HEK293 (cell line): ENCODE measurements around the gene TUBB4A.

ENCODE experiments used
- IKZF3 ChIP-seq: fragments of 450-650 bp; IDR thresholded peaks from 2 replicates; pipeline ENCODE4 v1.5.0; 2018; ENCODE audit warnings: missing biosample characterization, mild to moderate bottlenecking, missing genetic modification characterization, moderate library complexity
- MYNN ChIP-seq: fragments of 450-650 bp; formaldehyde crosslinking; IDR thresholded peaks from 2 replicates; pipeline ENCODE4 v1.5.1; 2016; ENCODE audit warnings: missing biosample characterization, missing genetic modification characterization, borderline replicate concordance
- PBX3 ChIP-seq: sonication (generic); formaldehyde crosslinking; IDR thresholded peaks from 2 replicates; pipeline ENCODE4 v1.8.1; 2022; ENCODE audit warnings: mild to moderate bottlenecking, moderate library complexity, missing genetic modification reagents
- REPIN1 ChIP-seq: fragments of 450-650 bp; formaldehyde crosslinking; IDR thresholded peaks from 2 replicates; pipeline ENCODE4 v1.5.1; 2017; ENCODE audit warnings: missing biosample characterization, missing genetic modification characterization, low read depth
- YY2 ChIP-seq: fragments of 450-650 bp; formaldehyde crosslinking; IDR thresholded peaks from 2 replicates; pipeline ENCODE4 v1.5.1; 2016; ENCODE audit warnings: missing biosample characterization, missing genetic modification characterization
- ZFHX2 ChIP-seq: fragments of 450-650 bp; formaldehyde crosslinking; conservative IDR thresholded peaks from 2 replicates; pipeline ENCODE4 v1.5.1; 2016; ENCODE audit warnings: missing biosample characterization, missing genetic modification characterization
- ZFP69B ChIP-seq: fragments of 450-650 bp; formaldehyde crosslinking; IDR thresholded peaks from 2 replicates; pipeline ENCODE4 v1.5.1; 2016; ENCODE audit warnings: missing biosample characterization, missing genetic modification characterization
- ZNF132 ChIP-seq: fragments of 450-650 bp; formaldehyde crosslinking; IDR thresholded peaks from 2 replicates; pipeline ENCODE4 v1.5.1; 2017; ENCODE audit warnings: missing biosample characterization, missing genetic modification characterization, borderline replicate concordance
- ZNF138 ChIP-seq: fragments of 450-650 bp; formaldehyde crosslinking; IDR thresholded peaks from 2 replicates; pipeline ENCODE4 v1.5.1; 2016; ENCODE audit warnings: missing biosample characterization, missing genetic modification characterization, borderline replicate concordance
- ZNF157 ChIP-seq: fragments of 450-650 bp; formaldehyde crosslinking; IDR thresholded peaks from 2 replicates; pipeline ENCODE4 v1.5.1; 2016; ENCODE audit warnings: missing biosample characterization, missing genetic modification characterization
- ZNF169 ChIP-seq: fragments of 450-650 bp; formaldehyde crosslinking; IDR thresholded peaks from 2 replicates; pipeline ENCODE4 v1.5.1; 2016; ENCODE audit warnings: missing biosample characterization, missing genetic modification characterization
- ZNF184 ChIP-seq: fragments of 450-650 bp; IDR thresholded peaks from 2 replicates; pipeline ENCODE4 v1.5.1; 2018; ENCODE audit warnings: missing biosample characterization, mild to moderate bottlenecking, missing genetic modification characterization
- ZNF2 ChIP-seq: fragments of 450-650 bp; formaldehyde crosslinking; IDR thresholded peaks from 2 replicates; pipeline ENCODE4 v1.5.1; 2016; ENCODE audit warnings: missing biosample characterization, missing genetic modification characterization
- ZNF223 ChIP-seq: fragments of 450-650 bp; formaldehyde crosslinking; IDR thresholded peaks from 2 replicates; pipeline ENCODE4 v1.5.1; 2016; ENCODE audit warnings: missing biosample characterization, missing genetic modification characterization
- ZNF26 ChIP-seq: fragments of 450-650 bp; formaldehyde crosslinking; IDR thresholded peaks from 2 replicates; pipeline ENCODE4 v1.5.1; 2016; ENCODE audit warnings: missing biosample characterization, missing genetic modification characterization
- ZNF302 ChIP-seq: fragments of 450-650 bp; formaldehyde crosslinking; IDR thresholded peaks from 2 replicates; pipeline ENCODE4 v1.5.1; 2016; ENCODE audit warnings: missing biosample characterization, missing genetic modification characterization, low read depth
- ZNF423 ChIP-seq: fragments of 450-650 bp; formaldehyde crosslinking; IDR thresholded peaks from 2 replicates; pipeline ENCODE4 v1.5.1; 2016; ENCODE audit warnings: missing biosample characterization, missing genetic modification characterization
- ZNF433 ChIP-seq: fragments of 450-650 bp; formaldehyde crosslinking; IDR thresholded peaks from 2 replicates; pipeline ENCODE4 v1.5.1; 2016; ENCODE audit warnings: missing biosample characterization, missing genetic modification characterization, low read depth
- ZNF510 ChIP-seq: fragments of 450-650 bp; formaldehyde crosslinking; IDR thresholded peaks from 2 replicates; pipeline ENCODE4 v1.5.1; 2018; ENCODE audit warnings: mild to moderate bottlenecking, missing genetic modification characterization, missing biosample characterization; ENCODE audit not compliant: insufficient replicate concordance
- ZNF513 ChIP-seq: fragments of 450-650 bp; IDR thresholded peaks from 2 replicates; pipeline ENCODE4 v1.5.1; 2018; ENCODE audit warnings: missing biosample characterization, missing genetic modification characterization
- ZNF549 ChIP-seq: fragments of 450-650 bp; IDR thresholded peaks from 2 replicates; pipeline ENCODE4 v1.5.1; 2018; ENCODE audit warnings: missing biosample characterization, missing genetic modification characterization, mild to moderate bottlenecking, inconsistent platforms, moderate library complexity
- ZNF600 ChIP-seq: fragments of 450-650 bp; formaldehyde crosslinking; IDR thresholded peaks from 2 replicates; pipeline ENCODE4 v1.5.1; 2016; ENCODE audit warnings: missing biosample characterization, missing genetic modification characterization
- ZNF610 ChIP-seq: fragments of 450-650 bp; formaldehyde crosslinking; IDR thresholded peaks from 2 replicates; pipeline ENCODE4 v1.5.1; 2016; ENCODE audit warnings: missing biosample characterization, missing genetic modification characterization, borderline replicate concordance
- ZNF623 ChIP-seq: fragments of 450-650 bp; formaldehyde crosslinking; IDR thresholded peaks from 2 replicates; pipeline ENCODE4 v1.5.1; 2016; ENCODE audit warnings: missing biosample characterization, missing genetic modification characterization
- ZNF670 ChIP-seq: fragments of 450-650 bp; formaldehyde crosslinking; IDR thresholded peaks from 2 replicates; pipeline ENCODE4 v1.5.1; 2016; ENCODE audit warnings: missing biosample characterization, missing genetic modification characterization, low read depth
- ZNF677 ChIP-seq: fragments of 450-650 bp; IDR thresholded peaks from 2 replicates; pipeline ENCODE4 v1.5.0; 2018; ENCODE audit warnings: missing biosample characterization, mild to moderate bottlenecking, missing genetic modification characterization, moderate library complexity
- ZNF692 ChIP-seq: fragments of 450-650 bp; formaldehyde crosslinking; IDR thresholded peaks from 2 replicates; pipeline ENCODE4 v1.5.1; 2016; ENCODE audit warnings: missing biosample characterization, missing genetic modification characterization
- ZNF747 ChIP-seq: fragments of 450-650 bp; formaldehyde crosslinking; IDR thresholded peaks from 2 replicates; pipeline ENCODE4 v1.5.1; 2016; ENCODE audit warnings: missing biosample characterization, missing genetic modification characterization
- ZNF785 ChIP-seq: fragments of 450-650 bp; formaldehyde crosslinking; IDR thresholded peaks from 2 replicates; pipeline ENCODE4 v1.5.1; 2016; ENCODE audit warnings: missing biosample characterization, missing genetic modification characterization
- ZNF791 ChIP-seq: fragments of 450-650 bp; formaldehyde crosslinking; IDR thresholded peaks from 2 replicates; pipeline ENCODE4 v1.5.1; 2016; ENCODE audit warnings: missing biosample characterization, missing genetic modification characterization
- TF ChIP-seq, protein P1 (sequence below): fragments of 450-650 bp; formaldehyde crosslinking; IDR thresholded peaks from 2 replicates; pipeline ENCODE4 v1.5.1; 2017; ENCODE audit warnings: missing biosample characterization, missing genetic modification characterization
- TF ChIP-seq, protein P2 (sequence below): fragments of 450-650 bp; formaldehyde crosslinking; IDR thresholded peaks from 2 replicates; pipeline ENCODE4 v1.5.1; 2016; ENCODE audit warnings: missing biosample characterization, missing genetic modification characterization

The TUBB4A gene

GRCh38 chr19:6460099-6460884 lies 41.8 kb downstream of the TUBB4A start (continued):
- no peak; the same call in 1 of the 2 replicates for TF ChIP-seq MYNN (tag by site-specific recombination)
- 0 out of 2 replicates have a peak, but pooled peaks have one; percentile 17 for TF ChIP-seq ZNF302 (tag by site-specific recombination)
- TF ChIP-seq PBX3 (CRISPR knock-in tag), result peak; percentile 18; the same call in 1 of the 2 replicates
- no peak for TF ChIP-seq ZNF433 (tag by site-specific recombination)
- TF ChIP-seq, protein P1, sequence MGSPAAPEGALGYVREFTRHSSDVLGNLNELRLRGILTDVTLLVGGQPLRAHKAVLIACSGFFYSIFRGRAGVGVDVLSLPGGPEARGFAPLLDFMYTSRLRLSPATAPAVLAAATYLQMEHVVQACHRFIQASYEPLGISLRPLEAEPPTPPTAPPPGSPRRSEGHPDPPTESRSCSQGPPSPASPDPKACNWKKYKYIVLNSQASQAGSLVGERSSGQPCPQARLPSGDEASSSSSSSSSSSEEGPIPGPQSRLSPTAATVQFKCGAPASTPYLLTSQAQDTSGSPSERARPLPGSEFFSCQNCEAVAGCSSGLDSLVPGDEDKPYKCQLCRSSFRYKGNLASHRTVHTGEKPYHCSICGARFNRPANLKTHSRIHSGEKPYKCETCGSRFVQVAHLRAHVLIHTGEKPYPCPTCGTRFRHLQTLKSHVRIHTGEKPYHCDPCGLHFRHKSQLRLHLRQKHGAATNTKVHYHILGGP (tag by site-specific recombination), result no peak
- no peak; the same call in 1 of the 2 replicates for TF ChIP-seq ZNF610 (tag by site-specific recombination)
- no peak for TF ChIP-seq ZNF677 (tag by site-specific recombination)
- TF ChIP-seq ZNF791 (tag by site-specific recombination), result no peak
- no peak for TF ChIP-seq ZNF513 (tag by site-specific recombination)
- no peak for TF ChIP-seq ZNF747 (tag by site-specific recombination)
- TF ChIP-seq ZNF138 (tag by site-specific recombination), result no peak
- TF ChIP-seq ZNF2 (tag by site-specific recombination), result peak; percentile 93
- TF ChIP-seq ZNF623 (tag by site-specific recombination), result no peak; the same call in 1 of the 2 replicates
- no peak for TF ChIP-seq ZNF157
- no peak for TF ChIP-seq ZNF549
- TF ChIP-seq ZNF670, result no peak
- peak; percentile 62; the same call in 1 of the 2 replicates for TF ChIP-seq YY2 (tag by site-specific recombination)
- TF ChIP-seq ZNF26, result no peak
- TF ChIP-seq ZNF423 (tag by site-specific recombination), result 0 out of 2 replicates have a peak, but pooled peaks have one; percentile 36
- TF ChIP-seq ZNF785 (tag by site-specific recombination), result peak; percentile 83
- peak; percentile 77; the same call in 1 of the 2 replicates for TF ChIP-seq ZNF169 (tag by site-specific recombination)
- TF ChIP-seq IKZF3 (tag by site-specific recombination), result peak; percentile 85
- TF ChIP-seq ZNF600 (tag by site-specific recombination), result peak; percentile 26; the same call in 1 of the 2 replicates
- TF ChIP-seq ZFHX2 (tag by site-specific recombination), result peak; percentile 81
- TF ChIP-seq REPIN1, result peak; percentile 72; the same call in 1 of the 2 replicates
- TF ChIP-seq ZFP69B (tag by site-specific recombination), result peak; percentile 96
- peak; percentile 99 for TF ChIP-seq ZNF692
- TF ChIP-seq, protein P2, sequence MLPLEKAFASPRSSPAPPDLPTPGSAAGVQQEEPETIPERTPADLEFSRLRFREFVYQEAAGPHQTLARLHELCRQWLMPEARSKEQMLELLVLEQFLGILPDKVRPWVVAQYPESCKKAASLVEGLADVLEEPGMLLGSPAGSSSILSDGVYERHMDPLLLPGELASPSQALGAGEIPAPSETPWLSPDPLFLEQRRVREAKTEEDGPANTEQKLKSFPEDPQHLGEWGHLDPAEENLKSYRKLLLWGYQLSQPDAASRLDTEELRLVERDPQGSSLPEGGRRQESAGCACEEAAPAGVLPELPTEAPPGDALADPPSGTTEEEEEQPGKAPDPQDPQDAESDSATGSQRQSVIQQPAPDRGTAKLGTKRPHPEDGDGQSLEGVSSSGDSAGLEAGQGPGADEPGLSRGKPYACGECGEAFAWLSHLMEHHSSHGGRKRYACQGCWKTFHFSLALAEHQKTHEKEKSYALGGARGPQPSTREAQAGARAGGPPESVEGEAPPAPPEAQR (tag by site-specific recombination), result peak; percentile 78
- TF ChIP-seq ZNF132 (tag by site-specific recombination), result no peak
- 0 out of 2 replicates have a peak, but pooled peaks have one; percentile 29 for TF ChIP-seq ZNF223 (tag by site-specific recombination)
- no peak for TF ChIP-seq ZNF510 (tag by site-specific recombination)
- TF ChIP-seq ZNF184 (tag by site-specific recombination), result peak; percentile 64
